ENCODE data around the gene ARHGAP4. TPM values are rescaled to one million over a fixed set of nuclear protein-coding genes. Genes with fewer than 3 reads are reported as not detected.
A peak's percentile ranks its signal among the peaks of the same experiment; 100 is the strongest.

The ARHGAP4 gene
- total RNA-seq, 1 donor from 2014 or later: 9.7 TPM

DNA sequence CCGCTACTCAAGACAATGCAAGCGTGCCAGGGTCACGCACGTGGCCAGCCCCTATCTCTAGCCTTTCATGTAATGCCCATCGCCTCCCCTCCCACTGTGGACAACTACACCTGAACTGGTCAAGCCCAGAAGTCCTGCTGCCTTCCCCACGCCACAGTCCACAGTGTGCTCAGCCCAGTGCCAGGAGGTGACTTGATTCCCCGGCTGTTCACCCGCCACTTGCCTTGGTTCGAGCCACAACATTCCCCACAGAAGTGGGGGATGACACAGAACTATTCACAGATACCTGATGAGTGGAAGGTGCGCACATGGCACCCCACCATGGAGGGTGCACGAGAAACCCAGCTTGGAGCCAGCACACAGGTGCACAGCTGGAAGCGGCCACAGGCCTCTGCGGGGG lies 6.8 kb downstream of the ARHGAP4 start:
- no peak for ATAC-seq
- DNase-seq (ENCODE audit: missing footprints): no peak
- intact Hi-C loops (cut with DNase I): no loop called here

DNA sequence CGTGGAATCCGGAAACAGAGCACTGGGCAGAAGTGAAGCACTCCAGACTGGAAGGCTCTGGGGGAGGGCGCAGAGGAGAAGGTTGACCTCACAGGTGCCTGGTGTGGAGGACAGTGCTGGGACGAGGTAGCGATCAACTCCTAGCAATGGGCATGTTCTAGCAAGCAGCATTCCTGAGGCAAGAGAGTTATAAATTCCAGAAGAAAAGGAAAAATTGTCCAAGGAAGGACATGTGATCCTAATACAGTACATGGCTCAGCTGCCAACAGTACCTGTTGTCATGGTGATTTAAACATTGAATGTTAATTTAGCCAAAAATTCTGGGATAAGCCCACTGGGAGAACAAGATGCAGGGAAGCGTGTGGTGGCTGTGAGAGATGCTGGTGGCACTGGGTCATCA lies 8.2 kb downstream of the ARHGAP4 start:
- intact Hi-C loops (cut with DNase I): no loop called here
- no peak for ATAC-seq
- DNase-seq (ENCODE audit: missing footprints): no peak

DNA sequence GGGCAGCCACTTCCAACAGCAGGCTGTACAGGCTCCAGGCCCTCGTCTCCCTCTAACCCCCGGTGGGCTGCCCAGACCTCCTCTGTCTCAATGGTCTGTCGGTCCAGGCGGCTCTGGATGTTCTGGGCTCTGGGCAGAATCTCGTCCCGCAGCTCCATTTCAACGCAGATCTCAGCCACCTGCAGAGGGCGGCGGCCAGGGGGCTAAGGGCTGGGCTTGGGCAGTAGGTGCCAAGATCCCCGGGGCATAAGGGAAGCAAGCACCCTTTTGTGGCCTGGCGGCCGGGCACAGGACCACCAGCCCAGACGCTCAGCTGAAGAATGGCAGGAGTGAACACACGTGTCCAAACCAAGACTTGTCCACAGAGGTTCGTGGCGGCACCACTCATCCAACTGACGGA lies 12.4 kb downstream of the ARHGAP4 start:
- no peak for DNase-seq (ENCODE audit: missing footprints)
- no peak for ATAC-seq
- intact Hi-C loops (cut with DNase I): no loop called here

DNA sequence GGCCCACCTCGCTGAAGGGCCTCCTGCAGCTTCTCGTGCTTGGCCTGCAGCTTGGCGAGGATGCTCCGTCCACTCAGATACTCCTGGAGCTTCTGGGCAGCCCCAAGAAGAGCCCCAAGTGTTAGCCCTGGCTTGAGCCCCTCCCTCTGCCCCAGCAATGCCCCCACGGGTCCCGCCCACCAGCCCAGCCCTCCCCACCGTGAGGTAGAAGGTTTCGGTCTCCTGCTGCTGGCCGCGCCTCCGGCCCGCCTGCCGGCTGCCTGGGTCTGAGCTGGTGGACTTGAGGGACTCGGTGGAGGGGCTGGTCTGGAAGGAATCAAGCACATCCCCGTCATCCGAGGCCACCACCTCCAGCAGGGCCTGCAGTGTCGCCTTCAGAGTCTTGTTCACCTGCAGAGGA lies 12.9 kb downstream of the ARHGAP4 start:
- intact Hi-C loops (cut with DNase I): no loop called here
- DNase-seq (ENCODE audit: missing footprints) (no peak), ATAC-seq (no peak)

DNA sequence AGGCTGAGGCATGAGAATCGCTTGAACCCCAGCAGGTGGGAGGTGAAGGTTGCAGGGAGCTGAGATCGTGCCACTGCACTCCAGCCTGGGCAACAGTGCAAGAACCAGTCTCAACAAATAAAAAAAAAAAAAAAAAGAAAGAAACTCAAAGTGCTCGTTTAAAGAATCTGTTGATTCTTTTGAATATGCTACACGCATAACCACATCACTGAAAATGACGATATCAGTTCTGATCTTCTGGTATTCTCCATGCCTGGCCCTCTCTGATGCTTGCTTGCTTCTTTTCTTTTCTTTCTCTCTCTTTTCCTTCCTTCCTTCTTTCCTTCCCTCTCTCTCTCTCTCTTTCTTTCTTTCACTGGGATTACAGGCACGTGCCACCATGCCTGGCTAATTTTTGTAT lies 14.3 kb downstream of the ARHGAP4 start:
- no peak for ATAC-seq
- DNase-seq (ENCODE audit: missing footprints): no peak
- intact Hi-C loops (cut with DNase I): no loop called here

DNA sequence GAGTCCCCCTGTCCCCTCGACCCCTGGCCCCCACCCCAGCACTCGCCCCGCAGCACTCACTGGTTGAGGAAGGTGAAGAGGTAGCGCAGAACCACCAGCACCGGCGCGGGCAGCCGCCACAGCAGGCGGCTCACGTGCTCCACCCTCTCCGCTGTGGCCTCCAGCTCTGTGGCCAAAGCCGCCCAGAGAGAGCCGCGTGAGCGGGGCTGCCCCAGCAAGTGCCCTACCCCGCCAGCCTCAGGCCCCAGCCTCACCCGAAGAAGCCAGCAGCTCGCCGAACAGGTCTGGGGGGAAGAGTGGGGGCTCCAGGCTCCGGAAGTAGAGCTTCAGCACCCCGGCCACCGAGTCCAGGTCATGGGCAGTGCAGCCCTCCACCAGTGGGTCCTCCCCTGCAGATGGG lies 15.6 kb downstream of the ARHGAP4 start:
- intact Hi-C loops (cut with DNase I): no loop called here
- no peak for ATAC-seq

DNA sequence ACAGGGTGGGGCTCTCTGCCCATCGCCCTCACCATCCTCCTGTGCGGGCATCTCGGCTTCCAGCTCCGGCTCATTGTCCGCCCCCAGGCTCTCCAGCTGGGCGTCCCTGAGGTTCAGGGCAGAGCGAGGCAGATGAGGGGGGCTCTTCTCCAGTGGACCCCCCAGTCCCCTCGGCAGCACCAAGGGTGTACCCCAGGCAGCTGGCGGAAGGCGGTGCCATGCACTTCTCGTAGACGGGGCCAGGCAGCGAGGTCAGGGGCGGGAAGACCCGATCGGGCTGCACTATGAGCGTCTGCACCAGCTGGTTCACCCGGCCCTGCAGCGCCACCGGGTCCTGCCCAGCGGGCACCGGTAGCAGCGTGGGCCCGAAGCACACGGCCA lies 16.1 kb downstream of the ARHGAP4 start:
- DNase-seq (ENCODE audit: missing footprints) (no peak), ATAC-seq (no peak)
- intact Hi-C loops (cut with DNase I): no loop called here

More for the DNA sequence above, 15.6 kb downstream of the ARHGAP4 start:
- DNase-seq (ENCODE audit: missing footprints): no peak

DNA sequence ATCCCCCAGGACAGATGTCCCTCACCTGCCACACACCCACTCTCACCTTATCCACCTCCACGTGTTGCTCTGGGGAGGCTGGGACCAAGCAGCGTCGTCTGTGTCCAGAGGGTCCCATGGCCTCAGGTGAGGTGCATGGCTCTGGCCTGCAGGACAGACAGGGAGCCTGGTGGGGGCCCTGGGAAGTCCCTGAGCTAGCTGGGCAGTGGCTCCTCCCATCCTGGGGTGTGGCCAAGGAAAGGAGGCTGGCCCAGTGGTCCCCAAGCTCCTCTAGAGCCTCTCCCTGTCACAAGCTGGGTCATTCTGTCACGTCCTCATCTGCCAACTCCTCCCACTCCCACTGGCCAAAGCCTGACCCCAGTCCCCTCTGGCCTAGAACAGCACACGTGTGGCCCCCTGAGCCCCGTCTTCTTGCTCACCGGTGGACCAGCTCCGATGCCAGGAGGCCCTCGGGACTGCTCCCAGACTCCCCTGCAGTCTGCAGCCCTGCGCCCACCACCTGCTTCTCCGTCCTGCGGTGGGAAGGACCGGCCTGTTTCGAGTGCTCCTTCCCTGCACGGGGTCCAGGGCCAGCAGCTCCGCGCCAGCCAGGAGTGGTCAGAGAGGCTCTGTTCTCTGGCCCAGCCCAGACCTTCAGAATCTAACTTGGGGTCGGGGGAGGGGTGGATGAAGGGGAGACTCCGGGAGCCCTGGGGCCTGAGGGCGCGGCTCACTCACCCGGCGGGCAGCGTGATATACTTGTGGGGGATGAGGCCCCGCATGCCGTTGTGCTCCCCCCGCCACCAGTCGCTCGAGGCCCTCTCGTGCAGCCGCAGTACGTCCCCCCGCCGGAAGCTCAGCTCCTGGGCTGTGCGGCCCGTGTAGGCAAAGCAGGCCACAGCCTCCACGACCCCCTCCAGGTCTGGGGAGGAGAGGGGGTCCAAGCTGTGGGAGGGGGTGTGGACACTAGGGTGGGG lies 16.8 kb downstream of the ARHGAP4 start:
- ATAC-seq: no peak
- no peak for DNase-seq (ENCODE audit: missing footprints)
- intact Hi-C loops (cut with DNase I): no loop called here

DNA sequence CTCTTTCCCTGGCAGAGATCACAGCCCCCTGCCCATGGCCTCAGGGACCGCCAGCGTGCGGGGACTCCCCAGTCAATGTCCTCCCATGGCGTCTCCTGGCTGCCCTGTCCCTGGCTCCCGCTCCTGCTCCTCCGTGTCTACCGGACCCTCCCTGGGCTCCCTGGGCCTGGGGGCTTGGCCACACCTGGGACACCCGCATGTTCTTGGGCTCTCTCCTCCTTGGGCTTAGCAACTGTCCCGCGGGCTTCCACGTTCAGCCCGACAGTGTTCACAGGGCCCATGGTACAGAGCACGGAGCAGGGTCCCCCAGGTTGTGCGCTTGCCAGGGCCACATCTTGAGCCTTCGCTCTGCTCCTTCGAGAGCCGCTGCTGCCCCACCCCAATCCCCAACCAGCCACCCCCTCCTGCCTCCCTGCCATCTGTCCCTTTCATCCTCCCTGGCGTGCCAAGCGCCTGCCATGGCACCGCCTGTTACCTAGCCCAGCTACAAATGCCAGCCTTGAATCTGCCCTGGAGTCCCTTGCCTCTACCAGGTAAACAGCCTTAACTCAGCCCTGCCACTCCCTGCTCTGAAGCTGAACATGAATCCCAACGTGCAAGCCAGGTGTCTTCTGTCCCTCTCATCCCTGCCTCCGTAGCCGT lies 17.7 kb downstream of the ARHGAP4 start:
- ATAC-seq: no peak
- intact Hi-C loops (cut with DNase I): no loop called here
- no peak for DNase-seq (ENCODE audit: missing footprints)

DNA sequence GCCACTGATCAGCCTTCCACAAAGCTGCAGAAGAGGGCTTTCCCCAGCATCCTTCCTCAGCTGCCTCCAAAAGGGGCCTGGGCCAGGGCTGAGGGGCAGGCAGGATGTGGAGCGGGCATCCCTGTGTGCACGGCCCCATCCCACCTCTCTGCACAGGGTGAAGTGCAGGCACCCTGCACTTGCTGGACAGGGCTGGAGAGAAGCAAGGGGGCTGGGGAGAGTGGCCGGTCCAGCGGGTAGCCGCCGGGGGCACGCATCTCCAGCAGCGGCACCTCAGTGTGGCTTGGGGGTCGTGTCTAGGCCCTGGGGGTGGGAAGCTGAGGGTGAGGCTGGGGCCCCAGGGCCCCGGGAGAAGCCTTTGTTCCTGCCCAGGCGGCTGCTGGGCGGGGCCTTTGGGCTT lies 18.6 kb downstream of the ARHGAP4 start:
- DNase-seq (ENCODE audit: missing footprints) (no peak), ATAC-seq (no peak)
- intact Hi-C loops (cut with DNase I): no loop called here

DNA sequence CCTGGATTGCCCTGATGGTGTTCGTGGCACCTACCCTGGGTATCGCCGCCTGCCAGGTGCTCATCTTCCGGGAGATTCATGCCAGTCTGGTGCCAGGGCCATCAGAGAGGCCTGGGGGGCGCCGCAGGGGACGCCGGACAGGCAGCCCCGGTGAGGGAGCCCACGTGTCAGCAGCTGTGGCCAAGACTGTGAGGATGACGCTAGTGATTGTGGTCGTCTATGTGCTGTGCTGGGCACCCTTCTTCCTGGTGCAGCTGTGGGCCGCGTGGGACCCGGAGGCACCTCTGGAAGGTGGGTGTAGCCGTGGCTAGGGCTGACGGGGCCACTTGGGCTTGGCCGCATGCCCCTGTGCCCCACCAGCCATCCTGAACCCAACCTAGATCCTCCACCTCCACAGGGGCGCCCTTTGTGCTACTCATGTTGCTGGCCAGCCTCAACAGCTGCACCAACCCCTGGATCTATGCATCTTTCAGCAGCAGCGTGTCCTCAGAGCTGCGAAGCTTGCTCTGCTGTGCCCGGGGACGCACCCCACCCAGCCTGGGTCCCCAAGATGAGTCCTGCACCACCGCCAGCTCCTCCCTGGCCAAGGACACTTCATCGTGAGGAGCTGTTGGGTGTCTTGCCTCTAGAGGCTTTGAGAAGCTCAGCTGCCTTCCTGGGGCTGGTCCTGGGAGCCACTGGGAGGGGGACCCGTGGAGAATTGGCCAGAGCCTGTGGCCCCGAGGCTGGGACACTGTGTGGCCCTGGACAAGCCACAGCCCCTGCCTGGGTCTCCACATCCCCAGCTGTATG lies 19.7 kb downstream of the ARHGAP4 start:
- intact Hi-C loops (cut with DNase I): no loop called here
- no peak for ATAC-seq

DNA sequence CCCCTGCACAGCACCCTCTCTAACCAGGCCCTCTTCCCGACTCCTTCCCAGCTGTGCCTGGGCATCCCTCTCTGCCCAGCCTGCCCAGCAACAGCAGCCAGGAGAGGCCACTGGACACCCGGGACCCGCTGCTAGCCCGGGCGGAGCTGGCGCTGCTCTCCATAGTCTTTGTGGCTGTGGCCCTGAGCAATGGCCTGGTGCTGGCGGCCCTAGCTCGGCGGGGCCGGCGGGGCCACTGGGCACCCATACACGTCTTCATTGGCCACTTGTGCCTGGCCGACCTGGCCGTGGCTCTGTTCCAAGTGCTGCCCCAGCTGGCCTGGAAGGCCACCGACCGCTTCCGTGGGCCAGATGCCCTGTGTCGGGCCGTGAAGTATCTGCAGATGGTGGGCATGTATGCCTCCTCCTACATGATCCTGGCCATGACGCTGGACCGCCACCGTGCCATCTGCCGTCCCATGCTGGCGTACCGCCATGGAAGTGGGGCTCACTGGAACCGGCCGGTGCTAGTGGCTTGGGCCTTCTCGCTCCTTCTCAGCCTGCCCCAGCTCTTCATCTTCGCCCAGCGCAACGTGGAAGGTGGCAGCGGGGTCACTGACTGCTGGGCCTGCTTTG lies 20.5 kb downstream of the ARHGAP4 start:
- no peak for DNase-seq (ENCODE audit: missing footprints)
- intact Hi-C loops (cut with DNase I): no loop called here
- ATAC-seq: no peak

More for the DNA sequence above, 19.7 kb downstream of the ARHGAP4 start:
- no peak for DNase-seq (ENCODE audit: missing footprints)

DNA sequence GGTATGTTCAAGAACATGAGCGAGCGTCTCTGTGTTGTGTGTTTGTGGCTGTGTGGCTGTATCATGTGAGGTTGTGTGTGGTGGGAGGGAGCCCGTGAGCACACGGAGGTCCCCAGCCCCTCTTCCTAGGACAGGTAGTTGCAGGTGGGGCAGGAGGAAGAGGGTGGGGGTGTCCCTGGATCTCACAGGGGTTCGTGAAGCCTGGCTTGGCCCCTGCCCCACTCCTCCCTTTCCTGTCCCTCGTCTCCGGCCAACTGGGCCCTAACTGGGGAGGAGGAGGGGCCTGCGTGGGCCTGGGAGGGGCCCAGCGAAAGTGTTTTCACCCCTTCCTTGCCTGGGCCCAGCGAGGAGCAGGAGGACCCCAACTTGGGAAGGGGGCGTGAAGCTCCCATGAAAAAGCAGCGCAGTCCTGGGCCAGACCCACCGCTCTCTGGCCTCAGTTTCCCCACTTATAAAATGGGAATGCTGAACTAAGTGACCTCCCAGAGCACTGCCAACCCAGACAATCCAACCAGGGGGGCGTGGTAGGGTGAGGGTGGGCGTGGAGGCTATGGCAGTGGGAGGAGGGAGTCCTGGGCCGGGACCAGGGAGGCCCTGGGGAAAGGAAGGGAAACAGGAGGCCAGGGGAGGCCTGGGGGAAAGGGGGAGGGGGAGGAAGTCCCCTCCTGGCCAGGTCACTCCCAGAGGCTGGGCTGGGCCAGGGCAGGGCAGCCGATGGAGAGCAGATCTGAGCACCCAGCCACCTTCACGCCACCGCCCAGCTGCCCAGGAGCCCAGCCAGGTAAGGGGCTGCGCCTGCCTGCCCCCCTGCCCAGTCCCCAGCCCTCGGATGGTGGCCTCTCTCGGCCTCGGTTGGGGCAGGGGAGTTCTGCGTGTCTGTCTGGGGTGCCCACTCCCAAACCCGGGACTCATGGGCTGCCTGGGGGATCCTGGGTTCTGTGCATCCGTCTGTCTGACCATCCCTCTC lies 21.8 kb downstream of the ARHGAP4 start, which contains the start of gene AVPR2:
TSS of gene AVPR2 (plus strand) at position 683 of the 967 bp plus-strand sequence. CDS start 473 bp downstream, outside the sequence.
- DNase-seq (ENCODE audit: missing footprints) (no peak), ATAC-seq (no peak)
- intact Hi-C loops (cut with DNase I): no loop called here

DNA sequence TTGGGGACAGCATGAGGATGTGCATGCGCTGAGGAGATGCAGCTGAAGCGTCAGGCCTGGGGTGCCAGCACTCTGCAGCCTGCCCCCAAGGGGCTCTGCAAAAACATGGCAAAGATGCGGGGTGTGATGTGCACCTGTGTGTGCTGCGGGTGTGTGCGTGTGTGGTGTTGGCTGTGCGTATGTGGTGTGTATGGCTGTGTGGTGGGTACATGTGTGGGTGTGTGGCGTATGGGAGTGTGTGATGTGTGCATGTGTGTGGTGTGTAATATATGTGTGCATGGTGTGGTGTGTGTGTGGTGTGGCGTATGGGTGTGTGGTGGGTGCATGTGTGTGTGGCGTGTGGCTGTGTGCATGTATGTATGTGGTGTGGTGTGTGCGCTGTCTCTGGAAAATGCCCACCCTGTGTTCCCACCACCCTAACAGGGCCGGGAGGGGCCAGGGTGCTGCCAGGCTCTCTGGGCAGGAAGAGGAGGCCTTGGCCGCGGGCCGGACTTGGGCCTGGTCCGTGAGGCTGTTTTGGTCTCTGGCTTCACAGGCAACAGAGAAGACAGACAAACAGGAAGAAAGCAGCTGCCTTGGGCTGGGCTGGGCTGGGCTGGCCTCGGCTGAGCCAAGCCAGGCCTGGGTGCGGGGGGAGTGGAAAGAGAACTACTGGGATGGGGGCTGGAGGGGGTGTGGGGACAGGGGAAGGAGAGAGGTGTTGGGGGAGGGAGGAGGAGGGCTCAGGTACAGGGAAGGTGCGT lies 22.7 kb downstream of the ARHGAP4 start:
- DNase-seq (ENCODE audit: missing footprints) (no peak), ATAC-seq (peak; percentile 52)
- intact Hi-C loops (cut with DNase I): no loop called here

DNA sequence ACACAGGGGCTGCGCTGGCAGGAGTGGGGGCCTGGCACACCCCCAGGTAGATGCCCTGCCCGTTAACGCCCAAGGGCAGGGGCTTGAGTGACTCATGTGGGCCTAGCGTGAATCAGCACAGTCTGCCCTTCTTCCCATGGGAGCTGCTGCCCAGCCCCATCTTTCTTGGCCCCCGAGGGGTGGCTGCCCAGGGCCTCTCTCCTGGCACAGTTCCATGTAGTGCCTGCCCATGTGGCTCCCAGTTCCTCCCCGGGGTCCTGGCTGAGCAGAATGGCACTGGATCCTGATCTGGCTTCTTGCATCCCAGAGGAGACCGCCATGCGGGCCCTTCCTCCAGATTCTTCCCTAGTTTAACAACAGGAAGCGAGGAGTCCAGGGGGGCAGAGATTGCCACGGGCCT lies 23.7 kb downstream of the ARHGAP4 start:
- no peak for ATAC-seq
- DNase-seq (ENCODE audit: missing footprints): no peak
- intact Hi-C loops (cut with DNase I): no loop called here

DNA sequence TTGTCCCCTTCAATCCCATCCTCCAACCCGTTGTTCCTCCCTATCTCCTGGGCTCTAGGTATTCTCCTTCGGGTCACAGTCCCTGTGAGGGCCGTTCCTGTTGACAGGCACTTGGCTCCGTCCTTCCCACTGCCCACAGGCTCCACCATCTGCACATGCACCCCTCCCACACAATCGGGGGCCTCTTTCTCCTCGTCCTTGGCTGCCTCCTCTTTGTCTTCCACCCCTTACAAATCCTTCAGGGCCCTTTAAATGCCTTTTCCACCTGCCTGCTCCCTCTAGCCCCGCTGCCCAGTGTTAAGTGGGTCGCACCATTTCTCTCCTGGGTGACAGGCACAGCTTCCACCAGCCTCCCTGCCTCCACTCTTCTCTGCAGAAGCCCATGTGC lies 24.3 kb downstream of the ARHGAP4 start:
- no peak for DNase-seq (ENCODE audit: missing footprints)
- ATAC-seq: no peak
- intact Hi-C loops (cut with DNase I): no loop called here
